WI38 (cell line): ENCODE measurements around the gene PSMD1.

Experiments used
- H3K4me3 ChIP-seq: 2 replicates; pipeline ENCODE4 v1.5.1; 2011; ENCODE audit warnings: low read depth, mild to moderate bottlenecking, control low read depth, low read length
- TF ChIP-seq, protein P1 (sequence below): IDR thresholded peaks from 2 replicates; pipeline ENCODE4 v1.5.1; 2012; ENCODE audit warnings: low read depth, mild to moderate bottlenecking, control low read depth, low read length

The PSMD1 gene

DNA sequence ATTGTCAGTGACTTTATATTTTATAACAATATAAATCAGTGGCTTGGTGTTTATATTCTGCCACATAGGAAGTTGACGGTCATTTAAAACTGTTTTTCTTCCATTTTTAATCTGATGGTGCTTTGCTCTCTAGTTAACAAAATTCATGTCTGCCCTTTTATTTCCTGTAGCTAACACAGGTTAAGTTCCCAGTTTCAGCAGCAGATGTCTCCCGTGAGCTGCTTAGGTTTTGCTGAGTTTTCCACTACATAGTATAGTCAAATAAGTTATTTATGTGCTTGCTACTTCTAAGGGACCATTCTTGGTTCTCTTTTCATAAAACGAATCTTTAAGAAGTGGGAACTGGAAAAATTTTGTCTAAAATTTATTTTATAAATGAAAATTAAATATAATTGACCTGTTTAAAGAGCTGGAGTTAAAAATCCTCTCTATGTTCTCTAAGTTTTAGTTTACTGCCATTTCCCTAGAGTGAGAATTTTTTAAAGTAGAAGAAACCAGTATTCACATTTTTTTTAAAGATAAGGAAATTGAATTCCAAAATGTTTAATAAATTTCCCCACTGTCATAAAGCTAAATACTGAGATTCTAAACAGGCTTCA, 47.5 kb downstream of the PSMD1 start:
- TF ChIP-seq, protein P1, sequence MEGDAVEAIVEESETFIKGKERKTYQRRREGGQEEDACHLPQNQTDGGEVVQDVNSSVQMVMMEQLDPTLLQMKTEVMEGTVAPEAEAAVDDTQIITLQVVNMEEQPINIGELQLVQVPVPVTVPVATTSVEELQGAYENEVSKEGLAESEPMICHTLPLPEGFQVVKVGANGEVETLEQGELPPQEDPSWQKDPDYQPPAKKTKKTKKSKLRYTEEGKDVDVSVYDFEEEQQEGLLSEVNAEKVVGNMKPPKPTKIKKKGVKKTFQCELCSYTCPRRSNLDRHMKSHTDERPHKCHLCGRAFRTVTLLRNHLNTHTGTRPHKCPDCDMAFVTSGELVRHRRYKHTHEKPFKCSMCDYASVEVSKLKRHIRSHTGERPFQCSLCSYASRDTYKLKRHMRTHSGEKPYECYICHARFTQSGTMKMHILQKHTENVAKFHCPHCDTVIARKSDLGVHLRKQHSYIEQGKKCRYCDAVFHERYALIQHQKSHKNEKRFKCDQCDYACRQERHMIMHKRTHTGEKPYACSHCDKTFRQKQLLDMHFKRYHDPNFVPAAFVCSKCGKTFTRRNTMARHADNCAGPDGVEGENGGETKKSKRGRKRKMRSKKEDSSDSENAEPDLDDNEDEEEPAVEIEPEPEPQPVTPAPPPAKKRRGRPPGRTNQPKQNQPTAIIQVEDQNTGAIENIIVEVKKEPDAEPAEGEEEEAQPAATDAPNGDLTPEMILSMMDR: peak; percentile 82

DNA sequence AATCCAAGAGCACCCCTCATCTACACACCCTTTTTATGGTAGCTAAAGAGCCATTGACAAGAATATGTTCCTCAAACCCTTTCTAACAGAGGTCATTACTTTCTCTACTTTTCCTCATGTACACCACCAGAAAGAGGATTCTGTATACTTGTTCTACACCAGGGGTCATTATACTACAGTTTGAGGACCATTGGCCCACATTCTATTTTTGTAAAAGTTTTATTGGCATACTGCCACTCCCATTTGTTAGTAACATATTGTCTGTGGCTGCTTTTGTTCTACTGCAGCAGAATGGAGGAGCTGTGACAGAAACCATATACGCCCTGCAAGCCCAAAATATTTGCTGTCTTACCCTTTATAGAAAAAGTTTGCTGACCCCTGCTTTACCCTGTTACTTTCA, 53.9 kb downstream of the PSMD1 start:
- no peak overlapping the region for H3K4me3 ChIP-seq
- TF ChIP-seq, protein P1: no peak

More for the DNA sequence above, 47.5 kb downstream of the PSMD1 start:
- no peak overlapping the region for H3K4me3 ChIP-seq

DNA sequence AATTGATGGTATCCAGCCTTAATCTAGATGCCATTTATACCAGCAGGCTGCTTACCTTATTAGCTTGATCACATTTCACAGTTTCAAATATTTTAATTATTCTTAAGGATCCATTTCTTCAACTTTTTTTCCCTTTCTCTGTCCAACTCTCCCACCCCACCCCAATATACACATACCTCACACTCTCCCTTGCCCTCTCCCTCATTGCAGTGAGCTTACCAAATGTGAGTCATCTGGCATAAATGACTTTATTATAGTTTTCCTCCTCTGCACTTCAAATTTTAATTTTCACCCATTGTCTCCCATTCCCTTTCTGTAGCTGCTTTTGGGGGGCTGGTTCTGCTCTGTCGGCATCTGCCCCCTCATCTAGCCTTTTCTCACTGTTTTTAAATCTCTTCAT, 55.3 kb downstream of the PSMD1 start:
- no peak overlapping the region for H3K4me3 ChIP-seq
- TF ChIP-seq, protein P1: no peak

DNA sequence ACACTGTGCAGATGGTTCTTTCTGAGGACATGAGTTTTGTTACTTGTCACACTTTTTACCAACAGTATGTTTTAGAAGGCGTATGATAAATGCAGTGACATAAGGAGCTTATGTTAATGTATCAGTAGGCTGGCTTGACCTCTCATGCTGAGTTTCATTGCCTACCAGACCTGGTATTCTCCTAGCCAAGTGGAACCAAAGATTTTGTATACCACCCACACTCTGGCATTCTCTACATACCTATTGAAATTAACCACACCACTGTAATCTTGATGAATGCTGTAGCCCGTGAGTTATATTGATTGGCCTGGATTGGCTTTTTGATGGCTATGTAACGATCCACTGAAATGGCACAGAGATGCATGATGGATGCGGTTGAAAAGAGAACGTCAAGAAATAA, 56.8 kb downstream of the PSMD1 start:
- no peak overlapping the region for H3K4me3 ChIP-seq
- TF ChIP-seq, protein P1: no peak

DNA sequence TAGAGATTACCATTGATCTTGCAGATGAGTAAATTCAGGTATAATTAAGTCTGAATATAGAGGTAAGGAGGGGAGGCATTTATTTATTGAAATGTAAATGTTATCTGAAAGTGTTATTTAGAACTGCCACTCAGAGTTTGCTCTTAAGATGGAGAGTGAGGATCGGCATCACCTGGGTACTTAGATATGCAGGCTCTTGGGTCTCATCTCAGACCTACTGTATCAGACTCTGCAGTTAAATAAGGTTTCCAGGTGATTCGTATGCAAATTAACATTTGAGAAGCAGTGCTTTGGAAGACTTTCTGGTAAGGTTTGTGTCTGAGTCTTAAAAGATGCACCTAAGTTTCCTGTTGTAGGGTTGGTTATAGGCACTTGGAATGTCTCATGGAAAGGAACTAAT, 59.0 kb downstream of the PSMD1 start:
- TF ChIP-seq, protein P1: no peak
- H3K4me3 ChIP-seq: no peak overlapping the region

DNA sequence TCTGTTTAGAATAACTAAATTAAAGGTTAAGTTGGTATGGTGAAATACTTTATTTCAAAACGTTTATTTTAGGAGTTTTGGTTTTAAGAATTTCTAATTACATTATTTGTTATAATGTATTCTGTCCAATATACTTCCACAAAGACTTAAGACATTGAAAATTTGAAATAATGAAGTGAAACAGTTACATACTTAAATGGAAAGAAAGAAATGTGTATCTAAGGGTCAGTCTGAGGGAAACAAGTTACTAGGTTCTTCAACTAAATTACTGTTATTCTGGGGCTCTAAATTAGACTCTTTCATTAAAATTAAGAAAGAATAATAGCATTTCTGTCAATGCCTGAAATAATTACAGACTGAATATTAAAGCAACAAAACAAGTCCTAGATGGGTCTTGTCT, 60.5 kb downstream of the PSMD1 start:
- H3K4me3 ChIP-seq: no peak overlapping the region
- TF ChIP-seq, protein P1: no peak

DNA sequence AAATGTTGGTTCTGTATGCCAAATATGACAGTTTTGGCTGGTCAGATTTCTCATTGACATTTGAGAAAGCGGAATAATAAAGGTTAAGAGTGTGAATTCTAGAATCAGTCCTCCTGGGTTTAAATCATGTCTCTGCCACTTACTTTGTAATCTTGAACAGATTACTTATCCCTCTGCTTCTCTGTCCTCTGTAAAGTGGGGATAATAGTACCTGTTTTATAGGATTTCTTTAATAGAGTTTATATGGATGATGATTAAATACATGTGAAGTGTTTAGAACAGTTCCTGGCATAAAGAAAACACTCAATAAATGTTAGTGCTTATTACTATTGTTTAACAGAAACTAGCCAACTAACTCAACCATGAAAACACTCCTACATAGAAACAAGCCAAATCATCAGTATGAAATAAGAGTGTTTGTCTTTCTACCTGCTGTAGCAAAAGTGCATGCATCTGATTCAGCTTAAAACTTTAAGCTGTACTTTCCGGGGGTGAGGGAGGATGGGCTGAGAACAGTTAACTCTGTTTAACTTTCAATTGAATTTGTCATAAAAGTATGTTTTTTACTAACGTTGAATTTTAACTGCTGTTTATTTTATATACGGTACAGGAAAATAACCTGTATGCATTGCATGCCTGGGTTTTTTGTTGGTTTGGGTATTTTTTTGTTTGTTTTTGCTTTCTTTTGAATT, 61.4 kb downstream of the PSMD1 start:
- TF ChIP-seq, protein P1: no peak
- no peak overlapping the region for H3K4me3 ChIP-seq
